Gastrocnemius medialis (tissue), 4 donors: ENCODE results near the gene EPHB2. TPM values are rescaled to one million over a fixed set of nuclear protein-coding genes. Genes with fewer than 3 reads are reported as not detected.

ENCODE experiments used
- ATAC-seq, 2 donors: fragments of 150-250 bp; one replicate each; pipeline ENCODE4 v1.9.1; 2016
- DNase-seq, 2 donors: peaks; one replicate each; pipeline ENCODE4 v3.0.0-alpha.2; 2019
- H3K27ac ChIP-seq, 4 donors: fragments of 200-600 bp; sonication (generic); 1 replicate in 1 of 4; 2 replicates in 3 of 4; pipeline ENCODE4 v1.5.1; 2016 to 2018; ENCODE audit warnings: mild to moderate bottlenecking in 2 of 4, moderate library complexity in 1 of 4
- H3K27me3 ChIP-seq, 3 donors: fragments of 200-600 bp; sonication (generic) in 2 of 3; 1 replicate in 1 of 3; 2 replicates in 2 of 3; pipeline versions ENCODE4 v1.5.1 to v1.6.0; 2016 to 2019; ENCODE audit warnings: mild to moderate bottlenecking in 1 of 3, moderate library complexity in 1 of 3
- H3K36me3 ChIP-seq, 2 donors: fragments of 200-600 bp; sonication (generic) in 1 of 2; one replicate each; pipeline ENCODE4 v1.5.1; 2017 to 2018
- H3K4me1 ChIP-seq, 2 donors: fragments of 200-600 bp; sonication (generic) in 1 of 2; one replicate each; pipeline ENCODE4 v1.5.1; 2016 to 2017; ENCODE audit warnings: mild to moderate bottlenecking in 2 of 2
- H3K4me3 ChIP-seq, 4 donors: fragments of 200-600 bp; sonication (generic) in 3 of 4; 1 replicate in 1 of 4; 2 replicates in 3 of 4; pipeline ENCODE4 v1.5.1; 2016 to 2019; ENCODE audit warnings: mild to moderate bottlenecking in 2 of 4
- H3K9me3 ChIP-seq, 3 donors: fragments of 200-600 bp; sonication (generic) in 2 of 3; 1 replicate in 1 of 3; 2 replicates in 2 of 3; pipeline ENCODE4 v1.5.1; 2016 to 2019
- POLR2A ChIP-seq, 2 donors: fragments of 450-650 bp; IDR thresholded peaks; one replicate each; pipeline ENCODE4 v1.6.1; 2017; ENCODE audit warnings: antibody characterized with exemption in 2 of 2, mild to moderate bottlenecking in 2 of 2, moderate library complexity in 2 of 2
- in situ Hi-C, 4 donors: fragments of 200-750 bp; cut with MboI; loops; one replicate each; pipeline versions ENCODE4 v1.15.0 to v1.8.0; 2017; ENCODE audit warnings: low sequenced_read_pairs in 4 of 4
- intact Hi-C: fragments of 100-400 bp; cut with DNase I; formaldehyde crosslinking; loops from one replicate; pipeline ENCODE4 v1.15.1; 2023; ENCODE audit warnings: low total_unique reads
- total RNA-seq, 4 donors: library from RNA; depleted of rRNA; stranded (reverse); fragments of >200 nt; gene quantifications; one replicate each; pipeline versions ENCODE4 v1.1.0 to v1.2.3, GENCODE V29; 2016
- TF ChIP-seq, protein P1 (sequence below), 5 experiments: fragments of 450-650 bp in 3 of 5; fragments of 200-600 bp in 2 of 5; sonication (generic) in 2 of 5; IDR thresholded peaks in 4 of 5; conservative IDR thresholded peaks in 1 of 5; 1 replicate in 4 of 5; 2 replicates in 1 of 5; pipeline ENCODE4 v1.5.1; 2016 to 2019; ENCODE audit warnings: antibody characterized with exemption in 5 of 5, mild to moderate bottlenecking in 3 of 5, moderate library complexity in 3 of 5

Gene EPHB2
- total RNA-seq, 4 donors from 2014 or later = 0.07 to 0.58 (median 0.24) TPM; not detected in 1

DNA sequence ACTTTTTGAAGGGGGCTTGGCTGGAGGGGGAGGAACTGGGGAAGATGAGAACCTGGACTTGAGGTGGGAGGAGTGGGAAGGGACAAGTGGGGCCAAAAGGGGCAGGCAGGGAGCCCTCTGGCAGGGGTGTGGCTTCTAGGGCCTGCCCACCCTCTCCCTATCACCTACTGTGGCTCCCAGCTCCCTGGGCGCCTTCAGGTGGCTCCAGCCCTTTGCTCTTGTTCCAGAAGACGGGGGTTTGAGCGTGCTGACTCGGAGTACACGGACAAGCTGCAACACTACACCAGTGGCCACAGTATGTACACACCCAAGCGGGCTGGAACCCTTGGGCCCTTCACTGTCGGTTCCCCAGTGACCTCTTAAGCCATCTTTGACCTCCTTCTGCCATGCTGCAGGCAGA lies 185.5 kb downstream of the EPHB2 start:
- no peaks in the 10 kb centered on the region for H3K4me1 ChIP-seq
- intact Hi-C loops = no loop called here
- no peak overlapping the region for H3K4me3 ChIP-seq
- H3K27me3 ChIP-seq = no peaks in the 10 kb centered on the region
- no peaks in the 10 kb centered on the region for H3K36me3 ChIP-seq
- no peaks in the 10 kb centered on the region for H3K9me3 ChIP-seq
- DNase-seq (no peak), ATAC-seq (no peak)
- in situ Hi-C loops = loop anchor here in 2 of 4 donors (10.0 to 25.0 kb wide), 2 partner anchors 184 to 191 kb away; partner anchors contain the start of gene EPHB2 (in 1 of the 2)
- TF ChIP-seq, protein P1, sequence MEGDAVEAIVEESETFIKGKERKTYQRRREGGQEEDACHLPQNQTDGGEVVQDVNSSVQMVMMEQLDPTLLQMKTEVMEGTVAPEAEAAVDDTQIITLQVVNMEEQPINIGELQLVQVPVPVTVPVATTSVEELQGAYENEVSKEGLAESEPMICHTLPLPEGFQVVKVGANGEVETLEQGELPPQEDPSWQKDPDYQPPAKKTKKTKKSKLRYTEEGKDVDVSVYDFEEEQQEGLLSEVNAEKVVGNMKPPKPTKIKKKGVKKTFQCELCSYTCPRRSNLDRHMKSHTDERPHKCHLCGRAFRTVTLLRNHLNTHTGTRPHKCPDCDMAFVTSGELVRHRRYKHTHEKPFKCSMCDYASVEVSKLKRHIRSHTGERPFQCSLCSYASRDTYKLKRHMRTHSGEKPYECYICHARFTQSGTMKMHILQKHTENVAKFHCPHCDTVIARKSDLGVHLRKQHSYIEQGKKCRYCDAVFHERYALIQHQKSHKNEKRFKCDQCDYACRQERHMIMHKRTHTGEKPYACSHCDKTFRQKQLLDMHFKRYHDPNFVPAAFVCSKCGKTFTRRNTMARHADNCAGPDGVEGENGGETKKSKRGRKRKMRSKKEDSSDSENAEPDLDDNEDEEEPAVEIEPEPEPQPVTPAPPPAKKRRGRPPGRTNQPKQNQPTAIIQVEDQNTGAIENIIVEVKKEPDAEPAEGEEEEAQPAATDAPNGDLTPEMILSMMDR (IDR thresholded peaks at IDR 0.05 in 4 of 5, conservative IDR thresholded peaks at IDR 0.05 in 1 of 5) = no peak
- TF ChIP-seq POLR2A (IDR thresholded peaks at IDR 0.05) = no peak
- H3K27ac ChIP-seq = no peak overlapping the region

DNA sequence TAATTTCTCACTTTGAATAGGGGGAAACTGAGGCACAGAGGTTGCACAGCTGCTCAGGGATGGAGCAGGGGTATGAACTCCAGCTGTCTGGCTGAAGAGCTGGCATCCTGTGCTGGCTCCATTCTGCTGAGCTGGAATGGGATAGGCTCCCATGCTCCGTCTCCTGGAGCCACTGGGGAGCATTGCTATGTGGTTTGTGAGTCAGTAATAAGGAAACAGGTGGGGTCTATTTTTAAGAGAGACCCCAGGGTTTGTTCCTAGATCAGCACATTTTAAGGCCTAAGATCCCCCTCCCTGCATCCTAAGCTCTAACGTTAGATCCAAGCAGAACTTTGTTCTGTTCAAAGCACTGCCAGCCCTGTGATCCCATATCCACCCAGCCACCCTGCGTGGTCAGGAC lies 189.8 kb downstream of the EPHB2 start:
- Histone ChIP-seq H3K36me3 (no peaks in the 10 kb centered on the region), H3K9me3 (no peaks in the 10 kb centered on the region), H3K4me1 (no peaks in the 10 kb centered on the region), H3K27me3 (no peaks in the 10 kb centered on the region), H3K4me3 (no peak overlapping the region), H3K27ac (no peak overlapping the region)
- in situ Hi-C loops = no loop called here
- ATAC-seq (no peak), DNase-seq (no peak)
- intact Hi-C loops = no loop called here
- no peak for TF ChIP-seq POLR2A (IDR thresholded peaks at IDR 0.05)
- TF ChIP-seq, protein P1 (IDR thresholded peaks at IDR 0.05 in 4 of 5, conservative IDR thresholded peaks at IDR 0.05 in 1 of 5) = no peak

DNA sequence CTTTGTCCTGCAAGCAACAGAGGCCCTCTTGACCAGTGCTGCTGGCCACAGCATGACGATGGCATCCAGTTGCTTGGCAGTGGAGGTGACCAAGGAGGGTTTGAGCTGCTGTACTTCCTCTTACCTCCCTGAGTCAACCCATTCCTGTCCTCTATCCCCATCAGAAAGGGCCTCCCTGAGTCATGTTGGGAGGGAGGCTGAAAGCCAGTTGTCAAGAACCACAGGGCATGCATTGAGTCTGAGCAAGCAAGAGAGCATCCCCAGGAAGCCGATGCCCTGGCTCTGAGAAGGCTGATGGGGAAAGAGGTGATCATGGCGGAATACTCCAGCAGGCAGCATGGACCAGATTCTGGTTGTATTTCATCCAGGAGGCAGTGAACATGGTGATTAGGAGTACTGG lies 192.5 kb downstream of the EPHB2 start:
- no peaks in the 10 kb centered on the region for H3K27me3 ChIP-seq
- in situ Hi-C loops = no loop called here
- H3K9me3 ChIP-seq = no peaks in the 10 kb centered on the region
- intact Hi-C loops = no loop called here
- ATAC-seq = no peak
- TF ChIP-seq, protein P1 (IDR thresholded peaks at IDR 0.05 in 4 of 5, conservative IDR thresholded peaks at IDR 0.05 in 1 of 5) = no peak
- H3K36me3 ChIP-seq = no peaks in the 10 kb centered on the region
- no peak overlapping the region for H3K4me3 ChIP-seq
- H3K4me1 ChIP-seq = no peaks in the 10 kb centered on the region
- no peak overlapping the region for H3K27ac ChIP-seq
- no peak for DNase-seq

DNA sequence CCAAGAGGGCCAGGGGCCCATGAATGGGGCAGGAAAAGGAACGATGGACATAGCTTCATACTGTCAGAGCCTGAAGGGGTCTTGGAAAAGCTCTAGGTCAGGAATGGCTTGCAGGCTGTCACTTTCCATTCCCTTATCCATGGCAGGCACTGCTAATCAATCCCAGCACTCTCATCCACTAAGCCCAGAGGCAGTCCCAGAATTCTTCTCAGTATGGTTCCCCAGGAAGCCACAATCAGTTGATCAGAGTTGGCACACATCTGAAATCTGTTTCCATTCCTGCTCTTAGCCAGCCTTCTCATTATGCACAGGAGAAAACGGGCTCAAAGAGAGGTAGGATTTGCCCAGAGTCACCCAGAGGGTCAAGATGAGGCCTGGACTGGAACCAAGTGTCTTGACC lies 196.3 kb downstream of the EPHB2 start:
- no peaks in the 10 kb centered on the region for H3K27me3 ChIP-seq
- H3K36me3 ChIP-seq = no peaks in the 10 kb centered on the region
- intact Hi-C loops (no loop called here), in situ Hi-C loops (no loop called here)
- H3K4me3 ChIP-seq = no peak overlapping the region
- no peak overlapping the region for H3K27ac ChIP-seq
- ATAC-seq (no peak), DNase-seq (no peak)
- no peaks in the 10 kb centered on the region for H3K4me1 ChIP-seq
- H3K9me3 ChIP-seq = no peaks in the 10 kb centered on the region
- TF ChIP-seq, protein P1 (IDR thresholded peaks at IDR 0.05 in 4 of 5, conservative IDR thresholded peaks at IDR 0.05 in 1 of 5) = no peak
- no peak for TF ChIP-seq POLR2A (IDR thresholded peaks at IDR 0.05)

DNA sequence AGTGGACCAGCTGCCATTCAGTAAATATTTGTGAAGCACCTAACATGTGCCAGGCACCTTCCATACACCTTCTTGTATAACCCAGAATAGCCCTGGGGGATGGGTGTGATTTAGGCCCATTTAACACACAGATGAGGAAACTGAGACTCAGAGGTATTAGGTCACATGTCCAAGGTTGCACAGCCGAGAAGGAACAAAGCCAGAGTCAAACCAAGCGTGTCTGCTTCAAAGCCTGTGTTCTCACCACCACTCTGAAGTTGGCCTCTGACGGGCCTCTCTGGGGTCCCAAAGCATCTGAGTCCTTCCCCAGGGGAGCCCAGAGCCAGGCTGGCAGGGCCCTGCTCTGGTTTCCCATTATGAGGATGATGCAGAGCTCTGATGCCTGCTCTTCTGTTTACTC lies 196.9 kb downstream of the EPHB2 start:
- H3K9me3 ChIP-seq = no peaks in the 10 kb centered on the region
- no peaks in the 10 kb centered on the region for H3K4me1 ChIP-seq
- intact Hi-C loops (no loop called here), in situ Hi-C loops (no loop called here)
- H3K4me3 ChIP-seq = no peak overlapping the region
- H3K36me3 ChIP-seq = no peaks in the 10 kb centered on the region
- no peaks in the 10 kb centered on the region for H3K27me3 ChIP-seq
- TF ChIP-seq, protein P1 (IDR thresholded peaks at IDR 0.05 in 4 of 5, conservative IDR thresholded peaks at IDR 0.05 in 1 of 5) = no peak
- no peak for TF ChIP-seq POLR2A (IDR thresholded peaks at IDR 0.05)
- no peak overlapping the region for H3K27ac ChIP-seq
- DNase-seq = no peak
- no peak for ATAC-seq
